ENCODE measurements around the gene FSCN2.

GRCh38 chr17:81523402-81524038 lies 4.7 kb upstream of the FSCN2 start:
- TF ChIP-seq CTCF (IDR thresholded peaks at IDR 0.05) (no peak), POLR2A (IDR thresholded peaks at IDR 0.05) (no peak)

All from breast epithelium (tissue), 3 donors.